K562 (cell line): ENCODE measurements around the gene SAMD8. TPM values are rescaled to one million over a fixed set of nuclear protein-coding genes. Genes with fewer than 3 reads are reported as not detected.

Experiments used
- CBX3 ChIP-seq, 2 experiments: IDR thresholded peaks; 1 replicate in 1 of 2; 2 replicates in 1 of 2; pipeline ENCODE4 v1.6.1; 2012; ENCODE audit warnings: inconsistent platforms in 2 of 2, low read length in 2 of 2, borderline replicate concordance in 1 of 2, control low read depth in 1 of 2
- CBX5 ChIP-seq: IDR thresholded peaks from 2 replicates; pipeline ENCODE4 v1.6.1; 2014; ENCODE audit warnings: low read depth, borderline replicate concordance
- E2F3 ChIP-seq: fragments of 250-450 bp; sonication (Bioruptor Pico); IDR thresholded peaks from 2 replicates; pipeline ENCODE4 v1.4.0; 2020; ENCODE audit warnings: mild to moderate bottlenecking
- MEIS2 ChIP-seq: fragments of 450-650 bp; IDR thresholded peaks from 2 replicates; pipeline ENCODE4 v1.6.1; 2014; ENCODE audit warnings: mild to moderate bottlenecking; ENCODE audit not compliant: partially characterized antibody
- NBN ChIP-seq: fragments of 450-650 bp; IDR thresholded peaks from 2 replicates; pipeline ENCODE4 v1.6.1; 2016; ENCODE audit warnings: low read depth, mild to moderate bottlenecking
- RAD21 ChIP-seq, 2 experiments: fragments of 250-450 bp in 1 of 2; fragments of 450-650 bp in 1 of 2; sonication (Bioruptor Pico) in 1 of 2; formaldehyde crosslinking in 1 of 2; IDR thresholded peaks in 1 of 2; conservative IDR thresholded peaks in 1 of 2; 2 replicates each; pipeline versions ENCODE4 v1.4.0 to v1.8.0; 2020 to 2022; ENCODE audit warnings: mild to moderate bottlenecking in 2 of 2, moderate library complexity in 1 of 2
- SMC3 ChIP-seq: conservative IDR thresholded peaks from 2 replicates; pipeline ENCODE4 v1.6.1; 2011; ENCODE audit warnings: low read depth, low read length, improper control_type of control experiment; ENCODE audit not compliant: insufficient read depth
- ZNF224 ChIP-seq: sonication (generic); formaldehyde crosslinking; IDR thresholded peaks from 2 replicates; pipeline ENCODE4 v1.8.0; 2022; ENCODE audit warnings: mild to moderate bottlenecking, missing genetic modification reagents
- ZNF384 ChIP-seq: IDR thresholded peaks from 2 replicates; pipeline ENCODE4 v1.6.1; 2012; ENCODE audit warnings: low read depth, low read length, improper control_type of control experiment
- polyA plus RNA-seq, 8 experiments: library from polyadenylated mRNA; depleted of rRNA in 4 of 8; stranded (reverse) in 5 of 8; unstranded in 3 of 8; fragments of >200 nt; fragmentation: Nextera tagmentation in 2 of 8; fragmentation: Illumina TruSeq in 1 of 8; extraction: Ambion mirVana in 2 of 8; extraction: Trizol in 1 of 8; gene quantifications; 2 replicates each; pipeline versions ENCODE4 v1.2.1 to v1.2.3, GENCODE V29; 2011 to 2014; ENCODE audit warnings: inconsistent platforms in 1 of 8, missing spikeins in 1 of 8
- total RNA-seq, 7 experiments: library from RNA; depleted of rRNA in 6 of 7; stranded (reverse); fragments of >200 nt in 6 of 7; fragmentation: Illumina TruSeq in 2 of 7; extraction: Trizol in 2 of 7; gene quantifications; 2 replicates each; pipeline versions ENCODE4 v1.2.1 to v1.2.3, GENCODE V29; 2011 to 2021; ENCODE audit warnings: low replicate concordance in 1 of 7
- TF ChIP-seq, protein P1 (sequence below): fragments of 450-650 bp; formaldehyde crosslinking; IDR thresholded peaks from 2 replicates; pipeline ENCODE4 v1.4.0; 2020; ENCODE audit warnings: mild to moderate bottlenecking, moderate library complexity
- TF ChIP-seq, protein P2 (sequence below): fragments of 450-650 bp; IDR thresholded peaks from 2 replicates; pipeline ENCODE4 v1.7.0; 2016; ENCODE audit warnings: borderline replicate concordance
- TF ChIP-seq, protein P3 (sequence below), 2 experiments: fragments of 450-650 bp in 1 of 2; sonication (generic) in 1 of 2; formaldehyde crosslinking in 1 of 2; IDR thresholded peaks; 2 replicates each; pipeline versions ENCODE4 v1.7.1 to v1.9.0; 2016 to 2022; ENCODE audit warnings: inconsistent platforms in 1 of 2, mild to moderate bottlenecking in 1 of 2, missing genetic modification reagents in 1 of 2

The SAMD8 gene
- total and polyA plus RNA-seq, 9 of the 15 experiments (the other 6 are each of a cell fraction or from before 2014, with no cell fraction given): 2.7 to 16.1 (median 6.2) TPM

DNA sequence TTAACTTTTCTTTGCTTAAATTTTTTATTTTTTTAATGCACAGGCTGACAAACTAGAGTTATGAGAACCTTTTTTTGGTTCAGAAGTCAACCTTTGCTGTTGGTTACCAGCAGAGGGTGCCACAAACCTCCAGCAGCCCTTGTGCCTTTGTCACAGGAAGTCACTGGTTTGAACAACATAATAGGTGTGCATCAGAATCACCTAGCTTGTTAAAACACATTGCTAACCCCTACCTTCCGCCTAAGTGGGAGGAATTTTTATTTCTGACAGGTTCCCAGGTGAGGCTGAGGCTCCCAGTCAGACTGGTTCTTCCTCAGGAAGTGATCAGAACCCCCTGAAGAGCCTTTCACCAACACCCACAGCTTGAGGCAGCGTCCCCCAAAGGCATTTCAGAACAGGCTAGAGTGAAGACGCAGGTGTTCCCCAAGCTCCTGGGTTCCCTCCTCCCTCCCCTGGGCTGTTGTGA lies 76.5 kb downstream of the SAMD8 start (continued):
- peak; percentile 80 for TF ChIP-seq SMC3
- 0 out of 2 replicates have a peak, but pooled peaks have one; percentile 39 for TF ChIP-seq CBX5
- TF ChIP-seq RAD21 (CRISPR knock-in tag; conservative IDR thresholded peaks at IDR 0.05 in 1 of 2, IDR thresholded peaks at IDR 0.05 in 1 of 2): peak; percentile 85 to 90
- TF ChIP-seq, protein P1, sequence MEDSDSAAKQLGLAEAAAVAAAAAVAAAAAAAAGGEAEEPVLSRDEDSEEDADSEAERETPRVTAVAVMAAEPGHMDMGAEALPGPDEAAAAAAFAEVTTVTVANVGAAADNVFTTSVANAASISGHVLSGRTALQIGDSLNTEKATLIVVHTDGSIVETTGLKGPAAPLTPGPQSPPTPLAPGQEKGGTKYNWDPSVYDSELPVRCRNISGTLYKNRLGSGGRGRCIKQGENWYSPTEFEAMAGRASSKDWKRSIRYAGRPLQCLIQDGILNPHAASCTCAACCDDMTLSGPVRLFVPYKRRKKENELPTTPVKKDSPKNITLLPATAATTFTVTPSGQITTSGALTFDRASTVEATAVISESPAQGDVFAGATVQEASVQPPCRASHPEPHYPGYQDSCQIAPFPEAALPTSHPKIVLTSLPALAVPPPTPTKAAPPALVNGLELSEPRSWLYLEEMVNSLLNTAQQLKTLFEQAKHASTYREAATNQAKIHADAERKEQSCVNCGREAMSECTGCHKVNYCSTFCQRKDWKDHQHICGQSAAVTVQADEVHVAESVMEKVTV: peak; percentile 76
- TF ChIP-seq E2F3 (CRISPR knock-in tag): no peak
- TF ChIP-seq ZNF384: peak; percentile 76; the same call in 1 of the 2 replicates
- 0 out of 3 replicates have a peak, but pooled peaks of 1 of the 2 experiments have one; percentile 35 for TF ChIP-seq CBX3 (IDR thresholded peaks at IDR 0.05; ENCODE audit: borderline replicate concordance in 1 of 2, low read length in 2 of 2)
- TF ChIP-seq, protein P2, sequence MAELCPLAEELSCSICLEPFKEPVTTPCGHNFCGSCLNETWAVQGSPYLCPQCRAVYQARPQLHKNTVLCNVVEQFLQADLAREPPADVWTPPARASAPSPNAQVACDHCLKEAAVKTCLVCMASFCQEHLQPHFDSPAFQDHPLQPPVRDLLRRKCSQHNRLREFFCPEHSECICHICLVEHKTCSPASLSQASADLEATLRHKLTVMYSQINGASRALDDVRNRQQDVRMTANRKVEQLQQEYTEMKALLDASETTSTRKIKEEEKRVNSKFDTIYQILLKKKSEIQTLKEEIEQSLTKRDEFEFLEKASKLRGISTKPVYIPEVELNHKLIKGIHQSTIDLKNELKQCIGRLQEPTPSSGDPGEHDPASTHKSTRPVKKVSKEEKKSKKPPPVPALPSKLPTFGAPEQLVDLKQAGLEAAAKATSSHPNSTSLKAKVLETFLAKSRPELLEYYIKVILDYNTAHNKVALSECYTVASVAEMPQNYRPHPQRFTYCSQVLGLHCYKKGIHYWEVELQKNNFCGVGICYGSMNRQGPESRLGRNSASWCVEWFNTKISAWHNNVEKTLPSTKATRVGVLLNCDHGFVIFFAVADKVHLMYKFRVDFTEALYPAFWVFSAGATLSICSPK: no peak
- 0 out of 2 replicates have a peak, but pooled peaks have one; percentile 8 for TF ChIP-seq NBN
- TF ChIP-seq ZNF224 (CRISPR knock-in tag): no peak
- TF ChIP-seq MEIS2: no peak
- TF ChIP-seq, protein P3, sequence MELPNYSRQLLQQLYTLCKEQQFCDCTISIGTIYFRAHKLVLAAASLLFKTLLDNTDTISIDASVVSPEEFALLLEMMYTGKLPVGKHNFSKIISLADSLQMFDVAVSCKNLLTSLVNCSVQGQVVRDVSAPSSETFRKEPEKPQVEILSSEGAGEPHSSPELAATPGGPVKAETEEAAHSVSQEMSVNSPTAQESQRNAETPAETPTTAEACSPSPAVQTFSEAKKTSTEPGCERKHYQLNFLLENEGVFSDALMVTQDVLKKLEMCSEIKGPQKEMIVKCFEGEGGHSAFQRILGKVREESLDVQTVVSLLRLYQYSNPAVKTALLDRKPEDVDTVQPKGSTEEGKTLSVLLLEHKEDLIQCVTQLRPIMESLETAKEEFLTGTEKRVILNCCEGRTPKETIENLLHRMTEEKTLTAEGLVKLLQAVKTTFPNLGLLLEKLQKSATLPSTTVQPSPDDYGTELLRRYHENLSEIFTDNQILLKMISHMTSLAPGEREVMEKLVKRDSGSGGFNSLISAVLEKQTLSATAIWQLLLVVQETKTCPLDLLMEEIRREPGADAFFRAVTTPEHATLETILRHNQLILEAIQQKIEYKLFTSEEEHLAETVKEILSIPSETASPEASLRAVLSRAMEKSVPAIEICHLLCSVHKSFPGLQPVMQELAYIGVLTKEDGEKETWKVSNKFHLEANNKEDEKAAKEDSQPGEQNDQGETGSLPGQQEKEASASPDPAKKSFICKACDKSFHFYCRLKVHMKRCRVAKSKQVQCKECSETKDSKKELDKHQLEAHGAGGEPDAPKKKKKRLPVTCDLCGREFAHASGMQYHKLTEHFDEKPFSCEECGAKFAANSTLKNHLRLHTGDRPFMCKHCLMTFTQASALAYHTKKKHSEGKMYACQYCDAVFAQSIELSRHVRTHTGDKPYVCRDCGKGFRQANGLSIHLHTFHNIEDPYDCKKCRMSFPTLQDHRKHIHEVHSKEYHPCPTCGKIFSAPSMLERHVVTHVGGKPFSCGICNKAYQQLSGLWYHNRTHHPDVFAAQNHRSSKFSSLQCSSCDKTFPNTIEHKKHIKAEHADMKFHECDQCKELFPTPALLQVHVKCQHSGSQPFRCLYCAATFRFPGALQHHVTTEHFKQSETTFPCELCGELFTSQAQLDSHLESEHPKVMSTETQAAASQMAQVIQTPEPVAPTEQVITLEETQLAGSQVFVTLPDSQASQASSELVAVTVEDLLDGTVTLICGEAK (IDR thresholded peaks at IDR 0.05): no peak
- TF ChIP-seq, protein P3 (CRISPR knock-in tag; IDR thresholded peaks at IDR 0.05): no peak
